GM12801 (cell line): Measurements from ENCODE around the gene TMEM131L.

Experiments
- CTCF ChIP-seq: IDR thresholded peaks from one replicate; pipeline ENCODE4 v1.5.1; 2011; ENCODE audit warnings: control low read depth; ENCODE audit not compliant: insufficient read length; ENCODE audit errors: extremely low read depth

The TMEM131L gene

GRCh38 chr4:153638011-153638410, 171.9 kb downstream of the TMEM131L start:
- TF ChIP-seq CTCF: no peak

- TF ChIP-seq CTCF: no peak
These were observed 172.8 kb downstream of the TMEM131L start for GRCh38 chr4:153638999-153639398.

GRCh38 chr4:153639833-153640802, 174.0 kb downstream of the TMEM131L start:
- no peak for TF ChIP-seq CTCF

GRCh38 chr4:153641532-153641931, 175.4 kb downstream of the TMEM131L start:
- no peak for TF ChIP-seq CTCF

GRCh38 chr4:153643406-153644383, 177.5 kb downstream of the TMEM131L start:
- TF ChIP-seq CTCF: no peak

GRCh38 chr4:153645183-153645582, 179.0 kb downstream of the TMEM131L start:
- TF ChIP-seq CTCF: no peak

GRCh38 chr4:153646261-153646660, 180.1 kb downstream of the TMEM131L start:
- TF ChIP-seq CTCF: no peak
